Esophagus squamous epithelium (tissue), 4 donors: ENCODE measurements around the gene PGM5.
A peak's percentile ranks its signal among the peaks of the same experiment; 100 is the strongest.
"Not testable (repeated sequence)": the region's sequence is repeated elsewhere in the genome, so short reads cannot be mapped to it uniquely, and the experiment has no call there.

Source experiments
- CTCF ChIP-seq, 6 experiments: fragments of 450-650 bp in 4 of 6; fragments of 200-600 bp in 2 of 6; sonication (generic) in 2 of 6; IDR thresholded peaks; one replicate each; pipeline ENCODE4 v1.5.1; 2016 to 2019; ENCODE audit warnings: antibody characterized with exemption in 6 of 6, mild to moderate bottlenecking in 4 of 6, moderate library complexity in 4 of 6
- POLR2A ChIP-seq, 4 donors: fragments of 450-650 bp; IDR thresholded peaks; one replicate each; pipeline ENCODE4 v1.6.1; 2017; ENCODE audit warnings: antibody characterized with exemption in 4 of 4, mild to moderate bottlenecking in 4 of 4, moderate library complexity in 3 of 4

- not testable (repeated sequence) for TF ChIP-seq CTCF (IDR thresholded peaks at IDR 0.05)
- peak in 1 of 4 donors; percentile 72 for TF ChIP-seq POLR2A (IDR thresholded peaks at IDR 0.05)
These were observed at the start of gene PGM5 for GRCh38 chr9:68356380-68357118.
